ENCODE measurements around the gene ZNF749. TPM values are rescaled to one million over a fixed set of nuclear protein-coding genes. Genes with fewer than 3 reads are reported as not detected.
"Not testable (repeated sequence)": the region's sequence is repeated elsewhere in the genome, so short reads cannot be mapped to it uniquely, and the experiment has no call there.

ZNF749 gene
- total RNA-seq, 1 donor from 2014 or later: 13.8 TPM

DNA sequence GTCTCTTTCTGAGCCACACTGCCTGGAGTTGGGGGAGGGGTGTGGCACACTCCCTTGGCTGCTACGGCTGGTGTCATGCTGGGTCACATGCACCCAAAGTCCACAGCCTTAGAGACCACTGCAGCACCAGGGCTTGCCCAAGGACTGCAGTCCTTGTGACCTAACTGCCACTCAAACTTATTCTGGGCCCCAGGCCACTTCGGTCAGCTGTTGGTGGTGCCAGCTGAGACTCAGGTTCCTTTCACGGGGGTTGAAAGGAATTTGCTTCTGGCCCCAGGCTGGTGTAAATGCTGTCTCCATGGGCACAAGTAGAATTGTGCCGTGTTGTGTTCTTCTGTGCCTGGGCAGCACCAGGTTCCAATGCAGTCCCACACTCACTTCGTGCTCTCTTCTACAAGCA lies 31.4 kb downstream of the ZNF749 start:
- H3K4me3 Mint-ChIP-seq: no peak overlapping the region
- peaks cover 35% of the 10 kb centered on the region for H3K36me3 Mint-ChIP-seq
- no peaks in the 10 kb centered on the region for H3K4me1 Mint-ChIP-seq

DNA sequence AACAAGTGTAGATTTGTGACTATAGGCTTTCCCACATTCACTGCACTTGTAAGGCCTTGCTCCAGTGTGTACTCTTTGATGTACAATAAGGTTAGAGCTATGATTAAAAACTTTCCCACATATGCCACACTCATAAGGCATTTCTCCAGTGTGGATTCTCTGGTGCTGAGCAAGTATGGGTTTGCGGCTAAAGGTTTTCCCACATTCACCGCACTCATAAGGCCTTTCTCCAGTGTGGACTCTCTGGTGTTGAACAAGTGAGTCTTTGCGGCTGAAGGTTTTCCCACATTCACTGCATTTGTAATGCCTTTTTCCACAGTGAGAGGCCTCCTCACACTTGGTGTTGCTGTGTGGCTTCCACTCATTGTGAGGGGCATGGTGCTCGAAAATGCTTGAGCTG lies 38.5 kb downstream of the ZNF749 start:
- Histone ChIP-seq H3F3A (ENCODE audit: low read depth) (peaks cover 7% of the 10 kb centered on the region), H3K4me3 (no peak overlapping the region), H3K9me3 (ENCODE audit: low read depth) (peaks cover 55% of the 10 kb centered on the region), H3K9ac (no peak overlapping the region), H3K36me3 (peaks cover 74% of the 10 kb centered on the region), H3K4me1 (no peaks in the 10 kb centered on the region), H3K4me2 (no peak overlapping the region), H2AFZ (replicated peaks) (no peak overlapping the region), H4K20me1 (ENCODE audit: low read depth) (no peaks in the 10 kb centered on the region), H3K27me3 (no peaks in the 10 kb centered on the region), H3K27ac (no peak overlapping the region), H3K79me2 (ENCODE audit: low read depth) (peaks cover 53% of the 10 kb centered on the region)
- Mint-ChIP-seq H3K4me3 (no peak overlapping the region), H3K9me3 (peaks cover 92% of the 10 kb centered on the region), H3K27ac (no peak overlapping the region), H3K36me3 (peaks cover 71% of the 10 kb centered on the region), H3K4me1 (no peaks in the 10 kb centered on the region), H3K27me3 (ENCODE audit: insufficient read depth, low read depth) (peaks cover 3% of the 10 kb centered on the region)
- no peak for DNase-seq (ENCODE audit: low spot score)
- no peak for TF ChIP-seq EZH2phosphoT487 (IDR thresholded peaks at IDR 0.05)
- TF ChIP-seq, protein P1, sequence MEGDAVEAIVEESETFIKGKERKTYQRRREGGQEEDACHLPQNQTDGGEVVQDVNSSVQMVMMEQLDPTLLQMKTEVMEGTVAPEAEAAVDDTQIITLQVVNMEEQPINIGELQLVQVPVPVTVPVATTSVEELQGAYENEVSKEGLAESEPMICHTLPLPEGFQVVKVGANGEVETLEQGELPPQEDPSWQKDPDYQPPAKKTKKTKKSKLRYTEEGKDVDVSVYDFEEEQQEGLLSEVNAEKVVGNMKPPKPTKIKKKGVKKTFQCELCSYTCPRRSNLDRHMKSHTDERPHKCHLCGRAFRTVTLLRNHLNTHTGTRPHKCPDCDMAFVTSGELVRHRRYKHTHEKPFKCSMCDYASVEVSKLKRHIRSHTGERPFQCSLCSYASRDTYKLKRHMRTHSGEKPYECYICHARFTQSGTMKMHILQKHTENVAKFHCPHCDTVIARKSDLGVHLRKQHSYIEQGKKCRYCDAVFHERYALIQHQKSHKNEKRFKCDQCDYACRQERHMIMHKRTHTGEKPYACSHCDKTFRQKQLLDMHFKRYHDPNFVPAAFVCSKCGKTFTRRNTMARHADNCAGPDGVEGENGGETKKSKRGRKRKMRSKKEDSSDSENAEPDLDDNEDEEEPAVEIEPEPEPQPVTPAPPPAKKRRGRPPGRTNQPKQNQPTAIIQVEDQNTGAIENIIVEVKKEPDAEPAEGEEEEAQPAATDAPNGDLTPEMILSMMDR (IDR thresholded peaks at IDR 0.05): no peak
- no peak for TF ChIP-seq EZH2 (IDR thresholded peaks at IDR 0.05)

More for the DNA sequence above, 31.4 kb downstream of the ZNF749 start:
- Histone ChIP-seq H3K4me1 (no peaks in the 10 kb centered on the region), H3K9ac (no peak overlapping the region), H3K27me3 (no peaks in the 10 kb centered on the region), H2AFZ (replicated peaks) (no peak overlapping the region), H3K4me2 (no peak overlapping the region), H3K4me3 (no peak overlapping the region), H3K36me3 (peaks cover 23% of the 10 kb centered on the region), H3K27ac (no peak overlapping the region), H4K20me1 (ENCODE audit: low read depth) (no peaks in the 10 kb centered on the region), H3K9me3 (ENCODE audit: low read depth) (peaks cover 55% of the 10 kb centered on the region), H3K79me2 (ENCODE audit: low read depth) (peaks cover 17% of the 10 kb centered on the region), H3F3A (ENCODE audit: low read depth) (no peaks in the 10 kb centered on the region)
- peaks cover 66% of the 10 kb centered on the region for H3K9me3 Mint-ChIP-seq
- TF ChIP-seq, protein P1 (IDR thresholded peaks at IDR 0.05): no peak
- TF ChIP-seq EZH2 (IDR thresholded peaks at IDR 0.05) (no peak), EZH2phosphoT487 (IDR thresholded peaks at IDR 0.05) (no peak)
- H3K27ac Mint-ChIP-seq: no peak overlapping the region
- no peak for DNase-seq (ENCODE audit: low spot score)
- no peaks in the 10 kb centered on the region for H3K27me3 Mint-ChIP-seq (ENCODE audit: insufficient read depth, low read depth)

DNA sequence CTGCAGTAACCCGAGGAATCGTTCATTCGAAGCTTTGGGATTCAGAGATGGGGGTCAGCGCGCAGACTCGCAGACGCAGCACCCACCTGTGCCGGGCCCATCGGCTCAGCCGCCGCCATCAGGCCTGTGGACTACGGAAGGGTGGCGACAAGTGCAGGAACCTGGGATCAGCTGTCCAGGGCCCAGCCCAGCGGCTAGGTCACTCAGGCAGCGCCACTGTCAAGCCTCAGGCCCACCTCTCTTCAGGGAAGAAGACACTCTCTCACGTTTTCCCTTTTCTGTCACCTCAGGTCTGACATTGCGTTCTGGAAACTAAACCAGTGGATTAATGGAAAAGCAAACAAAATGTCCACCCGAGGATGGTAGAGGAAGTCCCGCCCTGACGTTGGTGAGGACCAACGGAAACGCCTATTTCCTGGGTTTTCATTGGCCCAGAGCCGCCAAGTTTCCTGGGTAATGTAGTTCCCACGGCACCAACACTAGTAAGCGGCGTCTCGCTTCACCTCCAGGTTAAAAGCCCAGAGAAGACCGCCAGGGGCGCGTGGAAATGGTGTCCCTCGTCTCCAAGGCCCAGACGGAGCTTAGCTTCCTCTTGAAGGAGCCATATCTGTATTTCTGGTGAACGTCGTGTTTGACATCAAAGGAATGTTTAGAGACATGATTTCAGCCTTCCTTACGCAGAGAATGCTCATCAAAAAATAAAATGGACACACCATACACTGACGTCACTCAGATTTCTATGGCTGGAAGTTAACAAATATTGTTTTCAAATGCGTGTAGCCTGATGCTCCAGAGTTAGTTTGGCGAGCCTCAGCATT lies 42.3 kb downstream of the ZNF749 start, which contains the start of gene ZNF772:
TSS of gene ZNF772 (minus strand) at position 376 of the 818 bp plus-strand sequence. CDS start at position 119, 257 bp downstream.
- peak; percentile 94 for DNase-seq (ENCODE audit: low spot score)
- Mint-ChIP-seq H3K27me3 (ENCODE audit: insufficient read depth, low read depth) (peaks cover 5% of the 10 kb centered on the region), H3K4me1 (no peaks in the 10 kb centered on the region), H3K27ac (peak within 1 kb of the TSS; percentile 82), H3K9me3 (peaks cover 73% of the 10 kb centered on the region), H3K36me3 (peaks cover 44% of the 10 kb centered on the region), H3K4me3 (peak within 1 kb of the TSS; percentile 92)
- Histone ChIP-seq H3K79me2 (ENCODE audit: low read depth) (peaks cover 28% of the 10 kb centered on the region), H3K9me3 (ENCODE audit: low read depth) (peaks cover 22% of the 10 kb centered on the region), H3K4me3 (peak within 1 kb of the TSS; percentile 82), H3K27me3 (peaks cover 23% of the 10 kb centered on the region), H3K4me2 (peak within 1 kb of the TSS; percentile 85), H3K27ac (no peak within 1 kb of the TSS), H3K4me1 (no peaks in the 10 kb centered on the region), H3F3A (ENCODE audit: low read depth) (peaks cover 7% of the 10 kb centered on the region), H4K20me1 (ENCODE audit: low read depth) (no peaks in the 10 kb centered on the region), H3K9ac (peak within 1 kb of the TSS; percentile 60), H3K36me3 (peaks cover 45% of the 10 kb centered on the region), H2AFZ (replicated peaks) (peak within 1 kb of the TSS; percentile 99)
- TF ChIP-seq EZH2phosphoT487 (IDR thresholded peaks at IDR 0.05): no peak
- TF ChIP-seq, protein P1 (IDR thresholded peaks at IDR 0.05): peak; percentile 45
- TF ChIP-seq EZH2 (IDR thresholded peaks at IDR 0.05): no peak

DNA sequence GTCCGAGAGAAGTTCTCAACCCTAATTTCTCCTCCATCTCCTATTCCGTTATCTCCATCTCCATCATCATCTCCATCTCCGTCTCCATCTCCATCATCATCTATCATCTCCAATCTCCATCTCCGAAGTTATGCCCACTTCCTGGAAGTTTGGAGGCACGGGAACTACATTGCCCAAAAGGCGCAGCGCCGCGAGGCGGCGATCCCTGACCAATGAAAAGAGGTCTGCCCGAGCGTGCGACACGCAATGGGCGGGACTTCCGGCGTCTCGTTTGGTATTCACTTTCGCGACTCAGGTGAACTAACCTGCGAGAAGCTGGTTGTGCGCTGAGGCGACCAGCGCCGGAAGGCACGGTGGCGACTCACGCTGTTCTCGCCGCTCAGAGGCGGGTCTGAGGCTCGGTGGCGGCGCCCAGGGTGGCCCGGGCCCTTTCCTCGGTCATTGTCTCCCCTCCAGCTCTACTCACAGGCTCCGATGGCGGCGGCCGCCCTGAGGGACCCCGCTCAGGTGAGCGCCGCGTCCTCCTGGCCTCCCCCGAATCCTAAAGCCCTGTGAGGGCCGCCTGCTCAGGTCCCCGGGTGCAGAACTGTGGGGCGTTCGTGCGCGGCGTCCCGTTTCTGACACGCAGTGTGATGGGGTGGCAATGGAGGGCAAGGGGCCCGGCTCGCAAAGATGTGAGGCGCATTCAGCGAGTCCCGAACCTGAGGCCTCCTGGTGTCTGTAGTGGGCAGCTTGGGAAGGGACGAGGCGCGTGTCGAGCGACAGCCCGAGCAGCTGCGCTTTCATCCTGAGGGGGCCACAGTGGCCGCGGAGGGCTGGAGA lies 52.6 kb downstream of the ZNF749 start, which contains the start of gene ZNF419:
TSS of gene ZNF419 (plus strand) at position 274 of the 822 bp plus-strand sequence. CDS start at position 475, 201 bp downstream.
- Histone ChIP-seq H3K9ac (peak within 1 kb of the TSS; percentile 46), H3K4me2 (peak within 1 kb of the TSS; percentile 76), H3K79me2 (ENCODE audit: low read depth) (peaks cover 17% of the 10 kb centered on the region), H2AFZ (replicated peaks) (peak within 1 kb of the TSS; percentile 88), H3K4me3 (peak within 1 kb of the TSS; percentile 77)
- H3K4me1 ChIP-seq; H3K27me3 Mint-ChIP-seq (ENCODE audit: insufficient read depth, low read depth); H4K20me1 ChIP-seq (ENCODE audit: low read depth); H3K36me3 ChIP-seq; H3K27ac Mint-ChIP-seq; H3K27me3 ChIP-seq; H3K27ac ChIP-seq; H3K9me3 ChIP-seq (ENCODE audit: low read depth); H3F3A ChIP-seq (ENCODE audit: low read depth): not testable (repeated sequence)
- Mint-ChIP-seq H3K36me3 (peaks cover 39% of the 10 kb centered on the region), H3K4me1 (peaks cover 12% of the 10 kb centered on the region), H3K9me3 (peaks cover 50% of the 10 kb centered on the region), H3K4me3 (peak within 1 kb of the TSS; percentile 84)
- peak; percentile 94 for DNase-seq (ENCODE audit: low spot score)

DNA sequence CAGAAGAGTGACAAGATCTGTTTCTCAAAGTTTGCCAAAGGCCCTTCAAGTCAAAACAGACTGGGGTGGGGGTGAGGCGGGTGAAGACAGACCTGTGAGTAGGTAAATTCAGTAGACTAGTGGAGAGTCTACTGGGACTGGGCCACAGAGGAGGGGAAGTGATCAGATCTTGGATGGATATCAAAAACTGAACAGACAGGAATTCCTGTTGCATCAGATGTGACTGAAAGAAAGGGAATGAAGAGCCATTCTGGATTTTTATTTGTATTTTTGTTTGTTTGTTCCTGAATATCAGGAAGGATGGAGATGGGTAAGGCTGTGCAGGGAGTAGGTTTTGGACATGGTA lies 53.1 kb downstream of the ZNF749 start:
- not testable (repeated sequence) for H3K9me3 ChIP-seq (ENCODE audit: low read depth); H2AFZ ChIP-seq (replicated peaks); H3K9ac ChIP-seq; H3K27ac Mint-ChIP-seq; H3K4me1 ChIP-seq; H4K20me1 ChIP-seq (ENCODE audit: low read depth); DNase-seq (ENCODE audit: low spot score); H3K27me3 ChIP-seq; H3K27me3 Mint-ChIP-seq (ENCODE audit: insufficient read depth, low read depth); H3F3A ChIP-seq (ENCODE audit: low read depth); H3K36me3 ChIP-seq; H3K27ac ChIP-seq
- Histone ChIP-seq H3K79me2 (ENCODE audit: low read depth) (peaks cover 17% of the 10 kb centered on the region), H3K4me2 (peak overlapping the region; percentile 76), H3K4me3 (peak overlapping the region; percentile 41)
- H3K9me3 Mint-ChIP-seq: peaks cover 55% of the 10 kb centered on the region
- H3K4me3 Mint-ChIP-seq: peak overlapping the region; percentile 84
- H3K4me1 Mint-ChIP-seq: peaks cover 12% of the 10 kb centered on the region
- H3K36me3 Mint-ChIP-seq: peaks cover 45% of the 10 kb centered on the region

Measured in neural progenitor cell (in vitro differentiated cells).